Sigmoid colon (tissue), 7 donors: Measurements from ENCODE around the gene OR4A15. TPM values are rescaled to one million over a fixed set of nuclear protein-coding genes. Genes with fewer than 3 reads are reported as not detected.

Experiments used
- DNase-seq: peaks from one replicate; pipeline ENCODE4 v3.0.0-alpha.2; 2019
- H3K27ac ChIP-seq, 4 donors: fragments of 200-600 bp; sonication (generic); one replicate each; pipeline ENCODE4 v1.5.1; 2016 to 2019; ENCODE audit warnings: mild to moderate bottlenecking in 1 of 4
- H3K27me3 ChIP-seq, 3 donors: fragments of 200-600 bp; sonication (generic); one replicate each; pipeline ENCODE4 v1.5.1; 2019; ENCODE audit warnings: mild to moderate bottlenecking in 1 of 3
- H3K36me3 ChIP-seq, 4 donors: fragments of 200-600 bp; sonication (generic); one replicate each; pipeline ENCODE4 v1.5.1; 2016 to 2019
- H3K4me1 ChIP-seq, 4 donors: fragments of 200-600 bp; sonication (generic); one replicate each; pipeline ENCODE4 v1.5.1; 2017 to 2019
- H3K4me3 ChIP-seq, 4 donors: fragments of 200-600 bp; sonication (generic); one replicate each; pipeline ENCODE4 v1.5.1; 2017 to 2019; ENCODE audit warnings: mild to moderate bottlenecking in 2 of 4, moderate library complexity in 1 of 4
- H3K9me3 ChIP-seq, 4 donors: fragments of 200-600 bp in 3 of 4; sonication (generic) in 3 of 4; one replicate each; pipeline versions ENCODE4 v1.5.1 to v1.6.1; 2013 to 2019
- CTCF ChIP-seq, 4 experiments: fragments of 450-650 bp in 3 of 4; fragments of 200-600 bp in 1 of 4; IDR thresholded peaks; one replicate each; pipeline ENCODE4 v1.5.1; 2016 to 2019; ENCODE audit warnings: antibody characterized with exemption in 4 of 4, mild to moderate bottlenecking in 3 of 4, moderate library complexity in 2 of 4
- EP300 ChIP-seq, 4 donors: sonication (generic); formaldehyde crosslinking; IDR thresholded peaks; one replicate each; pipeline ENCODE4 v1.6.1; 2017; ENCODE audit warnings: antibody characterized with exemption in 4 of 4
- POLR2A ChIP-seq, 2 donors: fragments of 450-650 bp; IDR thresholded peaks; one replicate each; pipeline ENCODE4 v1.6.1; 2016; ENCODE audit warnings: antibody characterized with exemption in 2 of 2, mild to moderate bottlenecking in 2 of 2, moderate library complexity in 2 of 2
- POLR2AphosphoS5 ChIP-seq, 4 donors: sonication (generic); formaldehyde crosslinking; IDR thresholded peaks; one replicate each; pipeline ENCODE4 v1.6.1; 2017; ENCODE audit warnings: antibody characterized with exemption in 4 of 4
- WGBS, 2 donors: extraction: QIAGEN DNeasy Blood & Tissue Kit; methylation state at CpG; one replicate each; pipeline ENCODE4 v1.1.7; 2013; 5-methylcytosine and 5-hydroxymethylcytosine counted together
- intact Hi-C: fragments of 100-400 bp; cut with DNase I; formaldehyde crosslinking; loops from one replicate; pipeline ENCODE4 v1.15.1; 2023
- polyA plus RNA-seq, 3 donors: library from polyadenylated mRNA; stranded (reverse); fragments of 200-250 nt; gene quantifications; one replicate each; pipeline ENCODE4 v1.2.3, GENCODE V29; 2013
- small RNA-seq, 3 donors: library from RNA; depleted of rRNA; stranded (forward); fragments of <200 nt; gene quantifications; one replicate each; pipeline ENCODE3, GENCODE V24; 2016
- total RNA-seq, 4 donors: library from RNA; depleted of rRNA; stranded (reverse); fragments of >200 nt; gene quantifications; one replicate each; pipeline ENCODE4 v1.1.0, GENCODE V29; 2016
- donor health status: healthy with polysubstance abuse.
- donor health status: Bipolar disorder and iron deficiency.
- donor health status: healthy.

OR4A15 gene
- total and polyA plus RNA-seq, 7 donors: not detected

DNA sequence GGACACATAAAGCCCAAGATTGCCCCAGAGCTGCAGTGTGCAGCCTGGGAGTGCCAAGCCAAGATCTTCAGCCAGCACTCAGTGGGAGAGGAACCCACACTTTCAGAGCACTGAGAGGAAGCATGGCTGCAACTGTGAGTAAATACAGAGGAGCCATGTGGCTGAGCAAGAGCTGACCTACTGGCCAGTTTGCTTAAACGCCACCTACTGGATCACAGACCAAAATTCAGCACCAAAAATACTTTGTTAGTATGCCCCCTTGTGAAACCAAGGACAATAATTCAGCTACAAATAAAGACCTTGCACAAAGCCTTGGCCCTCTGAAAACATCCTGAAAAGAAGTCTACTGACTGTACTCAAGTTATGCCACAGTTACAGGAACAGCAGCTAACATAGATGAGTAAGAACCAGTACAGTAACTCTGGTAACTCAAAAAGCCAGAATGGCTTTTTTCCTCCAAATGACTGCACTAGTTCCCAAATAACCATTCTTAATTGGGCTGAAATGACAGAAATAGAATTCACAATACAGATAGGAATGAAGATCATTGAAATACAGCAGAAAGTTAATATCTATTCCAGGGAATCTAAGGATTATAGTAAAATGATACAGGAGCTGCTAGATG lies 10.1 kb upstream of the OR4A15 start:
- TF ChIP-seq EP300 (IDR thresholded peaks at IDR 0.05) (no peak), POLR2A (IDR thresholded peaks at IDR 0.05) (no peak), CTCF (IDR thresholded peaks at IDR 0.05) (no peak), POLR2AphosphoS5 (IDR thresholded peaks at IDR 0.05) (no peak)
- H3K4me1 ChIP-seq: no peaks in the 10 kb centered on the region
- no peaks in the 10 kb centered on the region for H3K36me3 ChIP-seq
- H3K27ac ChIP-seq: no peak overlapping the region
- no peak for DNase-seq
- WGBS, 2 donors: 7 to 9% methylated on average over 1 of the region's 1 CpG
- H3K27me3 ChIP-seq: no peaks in the 10 kb centered on the region
- intact Hi-C loops: no loop called here
- H3K9me3 ChIP-seq: peaks cover 0 to 8% (median 0%) of the 10 kb centered on the region in 4 donors
- no peak overlapping the region for H3K4me3 ChIP-seq

DNA sequence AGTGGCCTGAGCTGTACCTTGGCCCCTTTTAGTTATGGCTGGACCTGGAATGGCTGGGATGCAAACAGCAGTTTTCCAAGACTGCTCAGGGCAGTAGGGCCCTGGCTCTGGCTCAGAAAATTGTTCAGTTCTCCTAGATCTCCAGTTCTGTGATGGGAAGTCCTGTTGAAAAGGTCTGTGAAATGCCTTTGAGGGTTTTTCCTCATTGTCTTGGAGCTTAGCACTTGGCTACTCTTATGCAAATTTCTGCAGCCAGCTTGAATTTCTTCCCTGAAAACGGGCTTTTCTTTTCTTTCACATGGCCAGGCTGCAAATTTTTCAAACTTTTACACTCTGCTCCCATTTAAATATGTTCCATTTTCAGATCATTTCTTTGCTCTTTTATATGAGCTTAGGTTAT lies 33.2 kb downstream of the OR4A15 start:
- intact Hi-C loops: no loop called here
- TF ChIP-seq POLR2AphosphoS5 (IDR thresholded peaks at IDR 0.05) (no peak), POLR2A (IDR thresholded peaks at IDR 0.05) (no peak), CTCF (IDR thresholded peaks at IDR 0.05) (no peak), EP300 (IDR thresholded peaks at IDR 0.05) (no peak)
- H3K27ac ChIP-seq: no peak overlapping the region
- no peak for DNase-seq
- WGBS, 2 donors: 13 to 30% methylated on average over 1 of the region's 1 CpG
- no peaks in the 10 kb centered on the region for H3K27me3 ChIP-seq
- no peaks in the 10 kb centered on the region for H3K4me1 ChIP-seq
- peaks cover 0 to 2% (median 0%) of the 10 kb centered on the region in 4 donors for H3K9me3 ChIP-seq
- H3K4me3 ChIP-seq: no peak overlapping the region
- no peaks in the 10 kb centered on the region for H3K36me3 ChIP-seq

Small RNA genes lying within 50 kb of the gene (small RNA-seq; reads per million reads assigned to genes)
- 0 reads per million in 3 donors for gene OR4X7P

Other genes with a start within 250 kb of the OR4A15 start
- not detected for gene TRIM48, start 105.8 kb upstream of the OR4A15 start, total RNA-seq
- not detected for gene TRIM48, start 105.8 kb upstream of the OR4A15 start, polyA plus RNA-seq
- not detected for gene OR4A16, start 24.8 kb upstream of the OR4A15 start, total RNA-seq
- gene OR4A16, start 24.8 kb upstream of the OR4A15 start, polyA plus RNA-seq: not detected
- not detected for gene OR4C15, start 186.5 kb downstream of the OR4A15 start, total RNA-seq
- not detected for gene OR4C15, start 186.5 kb downstream of the OR4A15 start, polyA plus RNA-seq
- gene OR4C16, start 204.2 kb downstream of the OR4A15 start, total RNA-seq: not detected
- gene OR4C16, start 204.2 kb downstream of the OR4A15 start, polyA plus RNA-seq: not detected
- not detected for gene OR4C11, start 239.7 kb downstream of the OR4A15 start, total RNA-seq
- not detected for gene OR4C11, start 239.7 kb downstream of the OR4A15 start, polyA plus RNA-seq